Loucy (cell line): ENCODE data around the gene NDST1.

Source experiments
- H2AFZ ChIP-seq: fragments of 200-600 bp; sonication (generic); 2 replicates; pipeline ENCODE4 v1.6.0; 2016; ENCODE audit warnings: antibody characterized with exemption, mild to moderate bottlenecking, low read length, moderate library complexity
- H3F3A ChIP-seq: fragments of 200-600 bp; 2 replicates; pipeline ENCODE4 v1.6.0; 2016; ENCODE audit warnings: antibody characterized with exemption, low read depth, mild to moderate bottlenecking
- H3K27me3 ChIP-seq: fragments of 200-600 bp; sonication (generic); 2 replicates; pipeline ENCODE4 v1.6.1; 2014; ENCODE audit warnings: low read length, mild to moderate bottlenecking; ENCODE audit not compliant: insufficient read depth, poor library complexity, severe bottlenecking
- H3K36me3 ChIP-seq: fragments of 200-600 bp; sonication (generic); 2 replicates; pipeline ENCODE4 v1.6.1; 2016; ENCODE audit warnings: low read length; ENCODE audit not compliant: insufficient read depth
- H3K4me1 ChIP-seq: fragments of 200-600 bp; sonication (generic); 2 replicates; pipeline ENCODE4 v1.5.1; 2014; ENCODE audit warnings: low read length, mild to moderate bottlenecking; ENCODE audit not compliant: insufficient read depth, poor library complexity, severe bottlenecking
- H3K4me2 ChIP-seq: fragments of 200-600 bp; sonication (generic); 2 replicates; pipeline ENCODE4 v1.6.0; 2014; ENCODE audit warnings: antibody characterized with exemption, low read length, low read depth, mild to moderate bottlenecking; ENCODE audit not compliant: poor library complexity, severe bottlenecking
- H3K4me3 ChIP-seq: fragments of 200-600 bp; sonication (generic); 2 replicates; pipeline ENCODE4 v1.5.1; 2014; ENCODE audit warnings: low read length, mild to moderate bottlenecking, mixed read lengths; ENCODE audit not compliant: poor library complexity, severe bottlenecking
- H3K79me2 ChIP-seq: fragments of 200-600 bp; sonication (generic); 2 replicates; pipeline ENCODE4 v1.6.1; 2014; ENCODE audit warnings: low read length; ENCODE audit not compliant: insufficient read depth
- H3K9ac ChIP-seq: fragments of 200-600 bp; sonication (generic); 2 replicates; pipeline ENCODE4 v1.6.0; 2014; ENCODE audit warnings: mild to moderate bottlenecking, low read depth, low read length, moderate library complexity; ENCODE audit not compliant: poor library complexity, severe bottlenecking
- H3K9me2 ChIP-seq: fragments of 200-600 bp; sonication (generic); replicated peaks from 2 replicates; pipeline ENCODE4 v1.6.1; 2016; ENCODE audit warnings: low read depth, low read length, mixed read lengths
- H3K9me3 ChIP-seq: fragments of 200-600 bp; sonication (generic); 2 replicates; pipeline ENCODE4 v1.6.1; 2014; ENCODE audit warnings: mild to moderate bottlenecking, antibody characterized with exemption, low read length, low read depth; ENCODE audit not compliant: insufficient read depth
- H4K20me1 ChIP-seq: fragments of 200-600 bp; sonication (generic); 2 replicates; pipeline ENCODE4 v1.6.0; 2014; ENCODE audit warnings: antibody characterized with exemption, low read length, mild to moderate bottlenecking; ENCODE audit not compliant: insufficient read depth, poor library complexity, severe bottlenecking
- CTCF ChIP-seq: fragments of 200-600 bp; sonication (generic); conservative IDR thresholded peaks from 2 replicates; pipeline ENCODE4 v1.5.1; 2014; ENCODE audit warnings: mild to moderate bottlenecking, antibody characterized with exemption, low read length
- EZH2phosphoT487 ChIP-seq: fragments of 200-600 bp; IDR thresholded peaks from 2 replicates; pipeline ENCODE4 v1.6.1; 2018; ENCODE audit warnings: antibody characterized with exemption, mild to moderate bottlenecking, moderate library complexity, borderline replicate concordance

NDST1 gene

GRCh38 chr5:150579462-150580400 is 71.8 kb downstream of the NDST1 start:
- Histone ChIP-seq H3K4me2 (no peak overlapping the region), H3K9me3 (no peaks in the 10 kb centered on the region), H3K79me2 (no peaks in the 10 kb centered on the region), H3K9ac (no peak overlapping the region), H2AFZ (no peak overlapping the region), H4K20me1 (no peaks in the 10 kb centered on the region), H3K4me1 (no peaks in the 10 kb centered on the region), H3F3A (no peaks in the 10 kb centered on the region), H3K4me3 (no peak overlapping the region), H3K9me2 (no peaks in the 10 kb centered on the region), H3K27me3 (no peaks in the 10 kb centered on the region), H3K36me3 (no peaks in the 10 kb centered on the region)
- TF ChIP-seq CTCF (no peak), EZH2phosphoT487 (no peak)

- no peak overlapping the region for H3K4me2 ChIP-seq
Observed at GRCh38 chr5:150580917-150581316, 73.0 kb downstream of the NDST1 start.

GRCh38 chr5:150582241-150583109 is 74.5 kb downstream of the NDST1 start:
- no peak overlapping the region for H3K9ac ChIP-seq
- H4K20me1 ChIP-seq = no peaks in the 10 kb centered on the region
- no peaks in the 10 kb centered on the region for H3F3A ChIP-seq
- no peak for TF ChIP-seq CTCF
- no peak for TF ChIP-seq EZH2phosphoT487
- no peaks in the 10 kb centered on the region for H3K79me2 ChIP-seq
- no peak overlapping the region for H3K4me3 ChIP-seq
- H3K9me3 ChIP-seq = no peaks in the 10 kb centered on the region
- H3K9me2 ChIP-seq = no peaks in the 10 kb centered on the region
- H3K27me3 ChIP-seq = no peaks in the 10 kb centered on the region
- no peak overlapping the region for H3K4me2 ChIP-seq
- H3K36me3 ChIP-seq = no peaks in the 10 kb centered on the region
- no peak overlapping the region for H2AFZ ChIP-seq
- no peaks in the 10 kb centered on the region for H3K4me1 ChIP-seq

More at GRCh38 chr5:150580917-150581316, 73.0 kb downstream of the NDST1 start:
- Histone ChIP-seq H3K4me1 (no peaks in the 10 kb centered on the region), H4K20me1 (no peaks in the 10 kb centered on the region), H2AFZ (no peak overlapping the region), H3K36me3 (no peaks in the 10 kb centered on the region), H3K79me2 (no peaks in the 10 kb centered on the region), H3F3A (no peaks in the 10 kb centered on the region), H3K9me2 (no peaks in the 10 kb centered on the region), H3K9me3 (no peaks in the 10 kb centered on the region), H3K27me3 (no peaks in the 10 kb centered on the region), H3K4me3 (no peak overlapping the region), H3K9ac (no peak overlapping the region)
- no peak for TF ChIP-seq EZH2phosphoT487
- TF ChIP-seq CTCF = no peak
